Hematopoietic multipotent progenitor cell treated with erythropoietin and hydrocortisone succinate and interleukin-3 and kit ligand, for 8 days (in vitro differentiated cells): Measurements from ENCODE around the gene CDKAL1.

ENCODE experiments used
- DNase-seq: peaks from one replicate; pipeline ENCODE4 v3.0.0-alpha.2; 2015

The CDKAL1 gene

DNA sequence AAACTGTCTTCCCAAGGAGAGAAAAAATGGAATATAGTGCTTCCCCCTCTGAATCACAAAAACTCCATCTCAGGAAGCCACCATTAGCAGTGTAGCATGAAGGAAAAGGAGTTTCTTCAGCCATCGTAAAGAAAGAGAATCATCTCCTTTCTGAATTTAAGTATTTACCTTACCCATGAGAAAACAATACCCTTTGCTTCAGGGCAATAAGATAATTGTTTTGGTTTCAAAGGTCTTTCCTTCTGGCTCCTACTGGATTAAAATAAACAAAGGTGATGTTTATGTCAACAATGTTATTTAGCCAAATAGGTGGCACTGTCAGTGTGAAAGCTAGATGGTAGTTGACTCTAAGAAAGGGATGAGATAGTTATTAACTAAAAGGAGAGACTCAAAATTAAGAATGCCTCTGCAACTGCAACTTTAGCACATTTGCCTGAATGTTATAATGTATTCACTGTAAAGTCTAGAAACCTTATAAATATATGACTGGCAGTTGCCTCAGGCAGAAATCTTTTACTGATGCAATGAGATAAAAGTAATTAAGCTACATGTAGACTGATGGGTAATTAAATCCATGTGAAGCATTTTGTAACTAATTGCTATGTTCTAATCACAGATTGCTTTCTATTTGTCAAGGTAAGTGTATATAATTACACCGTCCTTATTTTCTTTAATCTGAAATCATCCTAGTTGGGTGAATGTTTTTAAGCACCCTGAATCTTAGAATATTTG, 399.0 kb downstream of the CDKAL1 start:
- DNase-seq: no peak

DNA sequence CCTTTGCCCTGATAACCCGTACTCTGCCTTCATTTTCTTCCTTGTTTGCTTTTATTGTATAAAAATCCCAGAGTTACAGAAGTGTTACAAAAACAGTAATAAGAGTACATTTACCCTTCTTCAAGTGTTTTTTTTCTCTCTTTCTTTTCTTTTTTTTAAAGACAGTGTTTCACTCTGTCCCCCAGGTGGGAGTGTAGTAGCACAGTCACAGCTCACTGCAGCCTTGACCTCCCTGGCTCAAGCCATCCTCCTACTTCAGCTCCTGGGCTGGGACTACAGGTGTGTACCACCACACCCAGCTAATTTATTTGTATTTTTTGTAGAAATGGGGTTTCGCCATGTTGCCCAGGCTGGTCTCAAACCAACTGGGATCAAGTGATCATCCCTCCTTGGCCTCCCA, 402.7 kb downstream of the CDKAL1 start:
- no peak for DNase-seq

DNA sequence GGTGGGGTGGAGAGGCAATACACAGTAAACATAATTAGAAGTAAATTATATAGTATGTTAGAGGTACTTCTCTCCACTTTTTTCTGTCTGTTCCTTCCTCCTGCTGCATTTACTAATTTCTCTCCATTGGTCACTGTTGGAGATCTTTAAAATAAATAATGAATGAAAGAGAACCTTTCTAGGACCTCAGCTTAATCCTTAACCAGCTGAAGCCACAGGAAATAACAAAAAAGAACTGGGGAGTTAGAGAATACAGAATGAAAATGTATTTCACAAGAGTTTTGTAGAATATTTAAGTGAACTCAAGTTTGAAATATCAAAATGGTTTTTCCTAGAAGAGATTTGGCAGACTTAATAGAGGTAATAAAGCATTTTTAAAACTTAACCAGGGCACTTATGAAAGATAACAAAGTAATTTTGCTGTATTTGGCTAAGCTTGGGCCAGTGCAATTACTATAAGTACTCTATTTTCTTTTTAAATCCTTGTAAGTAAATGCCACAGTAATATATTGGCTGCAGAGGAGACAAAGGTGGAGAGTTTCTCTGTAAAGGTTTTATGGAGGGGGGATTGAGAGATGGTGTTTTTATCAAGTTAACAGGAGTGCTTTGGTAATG, 405.0 kb downstream of the CDKAL1 start:
- no peak for DNase-seq

DNA sequence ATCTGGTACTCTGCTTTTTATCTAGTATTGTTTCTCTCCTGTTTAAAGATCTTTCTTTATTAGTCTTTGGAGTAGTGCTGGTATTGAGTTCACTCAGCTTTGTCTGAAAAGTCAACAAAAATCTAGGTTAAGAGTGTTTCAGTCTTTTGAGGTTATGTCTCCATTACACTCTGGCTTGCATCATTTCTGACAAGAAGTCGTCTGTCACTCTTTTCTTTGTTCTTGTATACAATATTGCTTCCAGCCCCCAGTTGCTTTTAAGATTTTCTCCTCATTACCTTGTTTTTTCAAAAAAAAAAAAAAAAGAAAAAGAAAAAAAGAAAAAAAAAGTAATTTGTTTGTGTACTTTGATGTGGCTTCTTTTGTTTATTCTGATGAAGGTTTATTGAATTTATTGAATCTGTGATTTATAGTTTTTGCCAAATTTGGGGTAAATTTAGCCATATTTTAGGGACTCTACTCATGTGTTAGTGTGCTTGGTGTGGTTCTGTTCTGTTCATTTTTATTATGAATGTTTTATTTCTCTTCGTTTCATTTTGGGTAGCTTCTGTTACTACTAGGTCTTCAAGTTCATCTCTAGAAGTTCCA, 408.9 kb downstream of the CDKAL1 start:
- DNase-seq: no peak

DNA sequence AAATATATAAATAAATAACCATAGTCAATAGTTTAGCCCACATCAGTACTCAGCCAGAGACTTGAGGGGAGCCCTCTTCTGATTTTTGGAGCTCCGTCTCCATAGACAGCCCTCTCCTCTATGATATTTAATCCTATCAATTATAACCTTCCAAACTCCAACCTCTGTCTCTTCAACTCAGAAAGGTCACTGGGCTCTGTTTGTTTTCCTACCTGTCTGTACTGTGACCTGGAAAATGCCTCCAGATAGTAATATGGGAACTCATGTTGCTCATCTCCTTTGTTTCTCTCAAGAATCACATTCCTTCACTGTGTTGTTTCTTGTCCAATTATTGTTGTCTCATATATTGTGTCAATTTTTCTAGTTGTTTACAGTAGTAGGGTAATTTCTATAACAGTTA, 409.7 kb downstream of the CDKAL1 start:
- DNase-seq: no peak

DNA sequence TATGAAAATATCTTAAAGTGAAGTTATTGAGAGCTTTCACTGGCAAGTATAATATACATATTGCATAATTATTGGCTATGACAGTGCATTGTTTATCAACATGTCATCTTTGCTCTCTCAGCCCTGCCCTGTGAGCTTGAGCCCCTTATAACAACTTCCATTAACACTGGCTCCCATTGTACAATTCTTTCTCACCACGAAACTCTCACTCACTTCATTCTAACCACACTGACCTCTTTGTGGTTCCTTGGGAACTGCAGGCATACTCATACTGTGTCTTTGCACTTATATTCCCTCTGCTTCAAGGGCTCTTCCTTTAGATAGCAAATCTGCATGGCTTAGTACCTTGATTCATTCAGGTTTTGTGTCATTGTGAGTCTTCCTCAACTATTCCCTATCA, 411.8 kb downstream of the CDKAL1 start:
- DNase-seq: peak; percentile 10

DNA sequence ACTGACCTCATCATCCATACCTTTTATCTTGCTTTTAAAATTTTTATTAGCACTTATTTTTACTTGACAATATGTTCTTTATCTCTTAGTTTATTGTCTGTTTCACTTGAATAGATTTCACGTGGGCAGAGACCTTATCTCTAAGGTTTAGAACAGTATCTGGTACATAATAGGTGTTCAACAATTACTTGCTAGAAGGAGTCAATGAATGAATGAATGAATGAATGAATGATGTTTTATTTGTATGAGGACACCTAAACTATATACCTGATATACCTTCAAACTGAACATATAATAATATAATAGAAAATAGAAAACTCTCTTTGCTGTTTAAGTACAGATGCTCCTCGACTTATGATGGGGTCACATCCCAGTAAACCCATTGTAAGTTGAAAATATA, 412.6 kb downstream of the CDKAL1 start:
- DNase-seq: no peak

DNA sequence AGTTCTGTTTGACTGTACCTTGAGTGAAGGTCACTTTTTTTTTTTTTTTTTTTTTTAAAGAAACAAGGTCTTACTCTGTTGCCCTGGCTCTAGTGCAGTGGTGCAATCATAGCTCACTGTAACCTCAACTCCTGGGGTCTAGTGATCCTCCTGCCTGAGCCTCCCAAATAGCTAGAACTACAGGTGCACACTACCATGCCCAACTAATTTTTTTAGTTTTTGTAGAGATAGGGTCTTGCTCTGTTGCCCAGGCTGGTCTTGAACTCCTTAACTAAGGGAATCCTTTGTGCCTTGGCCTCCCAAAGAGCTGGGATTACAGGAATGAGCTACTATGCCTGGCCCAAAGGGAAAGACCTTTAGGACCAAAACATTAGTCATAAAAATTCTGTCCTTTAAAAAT, 413.7 kb downstream of the CDKAL1 start:
- DNase-seq: no peak

DNA sequence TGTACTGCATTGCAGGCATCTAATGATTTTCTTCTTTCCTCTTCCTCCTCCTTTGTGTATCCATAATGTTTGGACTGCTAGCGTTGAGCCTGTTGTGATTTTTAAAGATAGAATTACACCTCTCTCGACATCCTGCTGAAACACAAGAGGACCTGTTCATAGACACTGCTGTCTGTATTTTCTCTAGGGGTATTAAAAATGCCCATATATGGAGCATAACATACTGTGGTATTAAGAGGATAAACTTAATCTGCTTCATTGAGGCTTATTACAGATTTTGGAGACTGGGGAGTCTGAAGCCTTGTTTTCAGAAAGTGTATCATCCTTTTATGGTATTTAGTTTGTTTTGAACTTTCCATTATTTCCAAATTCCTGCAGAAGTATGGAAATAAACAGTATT, 414.3 kb downstream of the CDKAL1 start:
- DNase-seq: no peak

DNA sequence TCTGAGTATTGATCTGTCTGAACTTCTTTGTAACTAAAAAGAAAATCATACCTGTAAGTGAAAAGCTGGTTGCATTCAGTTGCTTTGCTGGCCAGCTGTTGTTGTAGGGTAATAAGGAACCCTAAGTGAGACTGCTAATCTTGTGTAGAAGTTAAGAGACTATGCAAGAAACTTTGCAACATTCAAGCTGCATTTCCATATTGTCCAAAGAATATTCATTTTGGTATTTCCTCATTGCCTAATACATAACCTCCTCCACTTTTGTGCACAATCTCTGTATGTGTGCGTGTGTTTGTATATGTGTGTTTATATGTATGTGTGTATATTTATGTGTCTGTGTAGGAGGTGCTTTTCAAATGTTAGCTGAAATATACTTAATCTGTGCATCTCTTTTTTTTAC, 414.9 kb downstream of the CDKAL1 start:
- no peak for DNase-seq

DNA sequence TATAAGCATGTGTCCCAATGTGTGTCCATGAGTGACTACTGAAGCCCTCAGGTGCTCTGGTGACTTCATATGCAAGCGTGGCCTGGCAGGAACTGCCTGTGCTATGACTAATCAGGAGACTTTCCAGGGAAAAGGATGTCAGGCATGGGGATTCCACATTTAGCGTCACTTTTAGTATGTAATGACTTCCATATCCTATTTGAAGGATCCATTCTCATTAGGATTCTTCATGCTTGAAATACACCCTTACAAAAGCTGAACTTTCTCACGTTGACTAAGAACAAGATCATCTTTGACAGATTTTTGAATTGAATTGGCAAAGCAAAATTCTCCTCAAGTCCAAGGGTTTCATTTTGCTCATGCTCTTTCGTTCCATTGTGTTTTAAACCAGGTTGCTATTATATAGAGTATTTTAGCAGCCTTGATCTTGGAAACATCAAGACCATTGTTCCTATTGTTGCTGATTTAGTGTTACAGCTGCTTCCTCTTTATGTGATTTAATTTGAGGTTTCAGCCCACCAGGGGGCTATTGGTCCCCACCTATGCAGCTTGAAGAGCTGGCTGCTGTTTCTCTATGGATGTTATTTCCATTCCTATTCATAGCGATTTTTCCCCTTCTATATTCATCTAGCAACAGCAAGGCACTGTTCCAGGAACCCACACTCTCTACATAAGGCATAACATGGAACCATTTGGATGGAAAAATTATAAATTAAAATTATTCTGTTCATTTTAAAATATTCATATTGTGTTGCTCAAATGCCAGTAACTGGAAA, 418.6 kb downstream of the CDKAL1 start:
- DNase-seq: no peak

DNA sequence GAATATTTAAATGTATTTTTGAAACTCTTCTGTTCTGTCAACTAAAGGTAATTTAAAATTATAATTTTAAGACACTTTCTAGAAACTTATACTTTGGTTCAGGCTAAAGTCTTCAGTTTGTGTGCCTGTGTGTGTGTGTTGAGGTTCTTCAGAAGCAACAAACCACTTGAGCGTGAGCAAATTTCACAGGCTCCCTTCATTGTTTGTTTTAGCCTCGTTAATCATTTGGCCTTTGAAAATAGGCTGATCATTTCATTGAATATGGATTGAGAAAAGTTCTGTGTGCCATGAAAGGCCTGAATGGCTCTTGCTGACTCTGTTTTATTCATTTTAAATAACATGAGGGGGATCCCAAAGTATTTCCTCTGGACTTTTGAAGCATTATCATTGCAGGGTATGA, 420.1 kb downstream of the CDKAL1 start:
- no peak for DNase-seq

DNA sequence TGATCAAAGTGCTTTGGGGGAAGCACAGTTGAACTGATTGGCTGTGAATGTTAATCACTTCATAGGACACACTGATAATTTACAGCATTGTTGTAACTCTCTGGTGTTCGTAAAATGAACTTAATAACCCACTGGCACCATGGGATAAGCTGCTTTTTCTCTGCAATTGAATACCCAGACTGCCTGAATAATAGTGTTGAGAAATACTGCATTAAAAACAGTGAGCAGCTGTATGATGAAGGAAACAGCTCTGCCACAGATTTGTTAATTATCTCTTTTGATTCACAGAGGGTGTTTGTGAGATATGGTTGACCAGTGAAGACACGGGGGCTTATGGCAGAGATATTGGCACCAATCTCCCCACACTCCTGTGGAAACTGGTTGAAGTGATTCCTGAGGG, 420.9 kb downstream of the CDKAL1 start:
- no peak for DNase-seq

DNA sequence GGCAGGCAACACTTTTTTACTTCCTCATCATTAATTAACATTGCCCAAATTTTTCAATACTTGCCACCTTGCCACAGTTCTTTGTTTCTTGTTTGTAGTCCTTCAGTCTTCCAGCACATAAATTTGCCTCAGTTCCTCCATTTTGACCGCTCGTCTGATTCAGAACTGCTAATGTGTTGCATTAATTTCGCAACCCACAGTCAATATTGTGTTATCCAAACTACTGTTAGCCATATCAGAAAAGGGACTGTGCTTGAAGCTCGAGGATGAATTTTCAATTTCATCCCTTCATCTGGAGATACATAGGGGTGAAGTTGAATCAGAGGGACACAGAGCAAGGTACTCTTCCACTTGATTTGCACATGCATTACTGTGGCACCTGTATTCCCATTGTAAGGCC, 421.5 kb downstream of the CDKAL1 start:
- DNase-seq: no peak

DNA sequence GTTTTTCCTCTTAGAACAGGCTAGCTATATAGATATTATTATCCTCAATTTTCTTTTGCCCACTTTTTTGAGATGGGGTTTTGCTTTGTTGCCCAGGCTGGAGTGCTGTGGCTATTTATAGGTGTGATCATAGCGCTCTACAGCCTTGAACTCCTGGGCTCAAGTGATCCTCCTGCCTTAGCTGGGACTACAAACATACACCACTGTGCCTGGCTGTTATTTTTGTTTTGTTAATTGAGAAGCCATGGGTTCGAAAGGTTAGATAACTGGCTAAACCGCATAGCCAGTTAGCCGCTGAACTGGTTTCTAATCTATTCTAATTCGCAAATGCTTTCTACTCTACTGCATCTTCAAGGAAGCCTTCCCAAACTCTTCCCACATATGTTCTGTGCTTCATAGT, 425.8 kb downstream of the CDKAL1 start:
- DNase-seq: no peak

DNA sequence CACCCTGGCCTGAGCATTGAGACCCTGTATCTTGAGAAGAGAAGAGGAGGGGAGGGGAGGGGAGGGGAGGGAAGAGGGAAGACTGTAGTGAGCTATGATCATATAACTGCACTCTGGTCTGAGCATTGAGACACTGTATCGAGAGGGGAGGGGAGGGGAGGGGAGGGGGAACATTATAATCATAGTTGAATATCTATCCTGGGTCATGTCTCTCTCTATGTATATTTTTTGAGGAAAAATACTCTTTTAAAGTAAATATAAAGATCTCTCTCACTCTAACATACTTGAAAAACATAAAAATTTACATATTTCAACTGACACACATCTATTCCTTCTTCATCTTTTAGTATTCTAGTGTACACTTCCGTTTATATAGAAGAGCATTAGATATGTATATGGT, 431.0 kb downstream of the CDKAL1 start:
- no peak for DNase-seq

DNA sequence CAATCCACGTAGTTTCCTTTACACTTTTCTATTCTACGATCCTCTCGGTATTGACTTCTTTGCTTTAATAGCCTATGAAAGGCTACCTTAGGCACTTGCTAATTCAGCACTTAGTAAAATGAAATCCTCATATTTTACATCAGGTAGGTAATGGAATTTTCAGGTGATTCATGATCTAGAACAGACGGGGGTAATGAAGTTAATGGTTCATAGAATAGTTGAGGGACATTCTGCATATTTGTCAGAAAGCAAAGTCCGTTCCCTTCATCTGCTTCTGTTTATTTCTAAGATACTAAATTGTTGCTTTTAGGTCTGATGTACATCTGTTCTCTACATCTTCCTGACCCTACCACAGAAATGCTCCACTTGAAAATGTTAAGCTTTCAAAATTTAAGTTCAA, 431.7 kb downstream of the CDKAL1 start:
- no peak for DNase-seq

DNA sequence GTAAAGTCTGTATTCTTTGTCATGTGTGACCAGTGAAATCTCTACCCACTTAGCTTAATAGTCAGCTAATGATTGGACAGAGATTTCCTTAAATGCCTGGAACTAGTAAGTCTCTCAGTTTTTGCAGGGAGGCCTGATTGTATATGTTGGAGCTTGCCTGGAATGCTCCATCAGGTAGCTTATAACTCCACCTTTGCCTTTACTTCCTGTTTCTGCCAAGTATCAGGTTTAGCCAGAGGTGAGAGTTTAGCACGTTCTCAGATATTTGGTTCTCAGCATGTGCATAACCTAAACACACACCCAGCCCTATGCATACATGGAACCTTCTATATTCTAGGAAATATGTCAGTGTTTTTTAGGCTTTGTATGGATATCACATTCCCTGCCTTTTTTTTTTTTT, 435.3 kb downstream of the CDKAL1 start:
- DNase-seq: no peak

DNA sequence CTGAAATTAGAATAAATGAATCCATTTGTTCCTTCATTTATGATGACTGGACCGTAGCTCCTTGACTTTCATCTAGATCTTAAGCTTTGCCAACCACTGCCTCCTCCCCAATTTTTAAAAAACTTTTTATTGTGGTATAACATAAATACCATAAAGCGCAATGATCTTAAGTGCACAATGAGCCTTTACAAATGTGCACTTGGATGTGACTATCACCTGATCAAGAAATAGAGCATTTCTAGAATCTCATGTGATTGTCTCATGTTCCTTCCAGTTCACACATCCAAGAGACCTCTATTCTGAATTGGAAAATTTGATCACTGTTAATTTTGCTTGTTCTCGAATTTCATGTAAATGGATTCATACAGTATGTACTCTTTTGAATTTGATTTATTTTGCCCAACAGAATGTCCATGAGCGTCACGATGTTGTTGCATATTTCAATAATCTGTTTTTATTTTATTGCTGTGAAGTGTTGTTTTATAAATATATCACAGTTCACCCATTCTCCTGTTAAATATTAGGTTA, 442.2 kb downstream of the CDKAL1 start:
- no peak for DNase-seq

DNA sequence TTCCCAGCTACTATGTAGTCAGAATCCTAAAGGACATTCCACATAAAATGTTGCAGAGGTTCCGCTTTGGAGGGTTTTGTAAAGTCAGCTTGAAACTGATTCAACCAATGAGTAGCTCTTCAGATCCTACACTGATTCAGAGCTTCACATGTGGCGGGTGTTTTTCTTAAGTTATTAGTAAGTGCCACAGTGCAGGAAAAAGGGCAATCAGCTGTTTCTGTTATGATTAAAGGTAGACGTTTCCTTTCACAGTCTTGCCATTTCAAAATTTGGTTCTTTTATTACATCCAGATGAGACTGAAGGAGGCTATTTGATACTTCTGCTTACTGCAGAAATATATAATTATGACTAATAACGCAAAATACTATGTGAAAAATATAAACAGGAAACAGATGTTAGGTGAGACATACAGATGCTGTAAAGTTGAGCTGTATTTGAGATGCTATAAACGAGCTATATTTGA, 443.9 kb downstream of the CDKAL1 start:
- DNase-seq: no peak

DNA sequence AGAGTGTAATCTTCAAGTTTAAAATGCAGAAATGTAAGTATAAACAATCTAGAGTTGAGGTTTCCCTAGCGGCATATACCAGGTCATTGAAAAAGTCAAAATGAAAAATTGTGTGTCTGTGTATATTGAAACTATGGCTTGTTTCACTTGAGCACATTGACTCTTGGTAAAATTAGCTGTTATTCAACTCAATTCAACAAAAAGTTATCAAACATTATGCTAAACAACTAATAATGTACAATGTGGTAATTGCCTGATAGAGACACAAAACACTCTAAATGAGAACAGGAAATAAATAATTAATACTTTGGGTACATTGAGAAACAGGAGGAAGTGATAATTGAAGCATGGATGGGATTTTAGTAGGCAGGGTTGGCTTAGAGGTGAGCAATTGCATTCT, 444.8 kb downstream of the CDKAL1 start:
- DNase-seq: no peak

DNA sequence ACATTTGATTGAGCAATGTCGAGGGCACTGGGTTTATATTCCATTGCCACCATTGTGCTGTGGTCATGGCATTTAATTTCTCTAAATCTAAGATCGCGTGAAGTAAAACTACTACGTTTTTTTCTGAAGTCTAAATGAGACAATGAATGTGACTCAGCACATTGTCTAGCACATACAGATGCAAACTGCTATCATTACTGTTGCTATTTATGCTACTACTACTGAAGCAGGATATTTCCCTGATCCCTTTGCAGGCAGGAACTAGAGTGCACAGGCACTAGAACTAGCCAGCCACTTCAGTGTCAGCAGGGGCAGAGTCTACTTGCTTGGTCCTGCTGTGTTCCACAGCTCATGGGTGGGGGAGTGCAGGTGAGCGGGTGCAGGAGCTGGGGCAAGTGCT, 449.7 kb downstream of the CDKAL1 start:
- no peak for DNase-seq

DNA sequence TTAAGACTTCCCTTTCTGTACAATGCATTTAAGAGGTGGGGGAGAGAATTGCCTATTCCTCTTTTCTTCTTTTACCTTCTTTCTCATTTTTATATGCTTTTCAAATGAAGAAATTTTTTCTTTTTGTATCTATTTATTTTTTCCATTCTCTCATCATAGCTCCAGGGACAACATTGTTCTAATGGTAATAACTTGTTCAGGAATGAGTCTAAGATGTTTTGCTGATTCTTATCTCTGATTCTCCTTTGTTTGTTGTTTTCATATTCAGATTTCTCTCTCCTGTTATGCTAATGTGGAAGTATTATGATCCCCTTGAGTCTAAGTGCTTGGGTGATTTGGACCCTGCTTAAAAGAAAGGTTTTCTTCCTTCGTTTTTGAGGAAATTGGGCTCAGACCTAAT, 451.6 kb downstream of the CDKAL1 start:
- no peak for DNase-seq

DNA sequence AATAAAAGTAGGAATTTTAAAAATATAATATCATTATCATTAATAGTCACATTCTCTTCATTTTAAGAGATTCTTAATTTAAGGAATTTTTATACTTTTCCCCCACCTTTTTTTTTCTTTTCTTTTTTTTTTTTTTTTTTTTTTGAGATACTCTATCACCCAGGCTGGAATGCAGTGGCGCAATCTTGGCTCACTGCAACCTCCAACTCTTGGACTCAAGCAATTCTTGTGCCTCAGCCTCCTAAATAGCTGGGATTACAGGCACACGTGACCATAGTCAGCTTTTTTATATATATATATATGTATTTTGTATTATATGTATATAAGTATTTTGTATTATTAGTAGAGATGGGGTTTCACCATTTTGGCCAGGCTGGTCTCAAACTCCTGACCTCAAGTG, 457.7 kb downstream of the CDKAL1 start:
- DNase-seq: no peak
